GM18861 (cell line): Measurements from ENCODE around the gene MMD2.
A peak's percentile ranks its signal among the peaks of the same experiment; 100 is the strongest.
"Not testable (repeated sequence)": the region's sequence is repeated elsewhere in the genome, so short reads cannot be mapped to it uniquely, and the experiment has no call there.

ENCODE experiments used
- ATAC-seq: cut with Tn5 transposase; IDR thresholded peaks from one replicate; pipeline ENCODE4 v1.9.1; 2021; ENCODE audit not compliant: unreplicated experiment

Gene MMD2, protein sequence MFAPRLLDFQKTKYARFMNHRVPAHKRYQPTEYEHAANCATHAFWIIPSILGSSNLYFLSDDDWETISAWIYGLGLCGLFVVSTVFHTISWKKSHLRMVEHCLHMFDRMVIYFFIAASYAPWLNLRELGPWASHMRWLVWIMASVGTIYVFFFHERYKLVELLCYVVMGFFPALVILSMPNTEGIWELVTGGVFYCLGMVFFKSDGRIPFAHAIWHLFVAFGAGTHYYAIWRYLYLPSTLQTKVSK

DNA sequence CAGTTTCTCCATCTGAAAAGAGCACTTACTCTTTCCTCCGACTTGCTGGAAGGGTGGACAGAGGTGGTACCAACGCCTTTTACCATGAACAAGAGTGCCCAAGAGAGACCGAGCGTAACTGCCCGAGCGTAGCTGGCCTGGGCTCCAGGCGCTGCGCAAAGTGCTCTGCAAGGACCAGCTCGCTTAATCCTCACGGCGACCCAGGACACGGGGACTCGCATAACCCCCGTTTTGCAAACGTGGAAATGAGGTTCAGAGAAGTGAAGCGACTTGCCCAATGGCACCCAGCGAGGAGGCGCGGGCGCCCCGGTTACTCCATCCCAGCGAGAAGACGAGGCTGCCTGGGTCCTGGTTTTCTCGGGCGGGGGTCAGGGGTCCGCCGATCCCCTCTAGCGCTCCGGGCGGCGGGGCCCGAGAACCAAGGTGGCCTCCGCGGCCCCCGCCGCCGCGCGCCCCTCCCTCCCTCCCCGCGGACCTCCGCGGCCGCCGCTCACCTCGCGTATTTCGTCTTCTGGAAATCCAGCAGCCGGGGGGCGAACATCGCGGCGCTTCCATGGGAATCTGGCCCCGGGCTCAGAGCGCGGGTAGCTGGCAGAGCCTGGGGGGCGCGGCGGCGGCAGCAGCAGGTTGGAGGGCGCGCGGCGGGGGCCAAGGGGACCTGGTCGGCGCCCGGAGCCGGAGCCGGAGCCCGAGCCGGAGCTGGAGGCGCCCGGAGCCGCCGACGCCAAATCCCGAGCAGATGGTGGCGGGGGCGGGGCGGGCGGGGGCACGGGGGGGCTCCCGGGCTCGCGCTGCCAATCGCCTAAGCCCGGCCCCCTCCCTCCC, at the start of gene MMD2:
TSS of gene MMD2 (minus strand) at position 711 of the 825 bp plus-strand sequence. CDS start at position 541, 170 bp downstream.
- no peak for ATAC-seq

DNA sequence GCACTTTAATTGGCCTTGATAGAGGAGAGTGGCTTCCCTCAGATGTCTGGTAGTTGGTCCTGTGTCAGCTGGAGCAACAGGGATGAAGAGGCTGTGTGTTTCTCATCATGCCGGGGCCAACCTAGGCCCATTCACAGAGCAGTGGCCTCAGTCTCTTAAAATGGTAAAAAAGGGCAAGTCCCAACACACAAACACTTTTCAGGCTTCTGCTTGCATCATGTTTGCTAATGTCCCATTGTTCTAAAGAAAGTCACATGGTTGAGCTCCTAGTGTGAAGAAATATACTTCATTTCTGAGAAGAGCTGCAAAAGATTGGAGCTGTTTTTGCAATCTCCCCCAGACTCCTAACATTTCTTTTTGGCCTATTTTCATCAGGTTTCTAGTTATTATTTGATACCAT, 46.1 kb upstream of the MMD2 start:
- ATAC-seq, result no peak

DNA sequence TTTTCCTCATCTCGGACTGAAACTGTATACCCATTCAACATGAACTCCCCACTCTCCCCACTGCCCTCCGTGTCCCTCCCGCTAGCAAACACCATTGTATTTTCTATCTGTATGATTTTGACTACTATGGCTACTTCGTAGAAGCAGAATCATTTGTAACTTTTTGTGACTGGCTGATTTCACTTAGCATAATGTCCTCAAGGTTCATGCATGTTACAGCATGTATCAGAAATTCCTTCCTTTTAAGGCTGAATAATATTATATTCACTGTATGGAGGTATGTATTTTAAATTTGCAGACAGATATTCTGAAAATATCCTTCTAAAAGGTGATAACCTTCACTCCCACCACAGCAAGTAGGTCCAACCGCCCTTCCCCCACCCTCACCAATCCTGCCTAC, 42.9 kb upstream of the MMD2 start:
- ATAC-seq, result no peak

DNA sequence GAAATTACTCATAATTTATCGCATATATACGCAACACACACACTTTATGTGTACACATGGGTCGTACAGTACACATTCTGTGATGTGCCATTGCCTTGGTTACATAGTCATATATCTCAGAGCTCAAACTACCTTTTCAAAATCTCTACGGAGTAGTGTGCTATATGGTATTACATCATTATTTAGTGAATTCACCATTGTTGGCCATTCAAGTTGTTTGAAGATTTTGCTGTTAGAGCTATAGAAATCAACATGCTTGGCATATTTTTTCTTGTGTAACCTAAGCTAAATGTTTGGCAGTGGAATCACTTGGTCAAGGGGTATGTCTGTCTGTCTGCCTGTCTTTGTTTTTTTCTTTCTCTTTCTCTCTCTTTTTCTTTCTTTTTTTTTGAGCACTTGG, 42.0 kb upstream of the MMD2 start:
- no peak for ATAC-seq

DNA sequence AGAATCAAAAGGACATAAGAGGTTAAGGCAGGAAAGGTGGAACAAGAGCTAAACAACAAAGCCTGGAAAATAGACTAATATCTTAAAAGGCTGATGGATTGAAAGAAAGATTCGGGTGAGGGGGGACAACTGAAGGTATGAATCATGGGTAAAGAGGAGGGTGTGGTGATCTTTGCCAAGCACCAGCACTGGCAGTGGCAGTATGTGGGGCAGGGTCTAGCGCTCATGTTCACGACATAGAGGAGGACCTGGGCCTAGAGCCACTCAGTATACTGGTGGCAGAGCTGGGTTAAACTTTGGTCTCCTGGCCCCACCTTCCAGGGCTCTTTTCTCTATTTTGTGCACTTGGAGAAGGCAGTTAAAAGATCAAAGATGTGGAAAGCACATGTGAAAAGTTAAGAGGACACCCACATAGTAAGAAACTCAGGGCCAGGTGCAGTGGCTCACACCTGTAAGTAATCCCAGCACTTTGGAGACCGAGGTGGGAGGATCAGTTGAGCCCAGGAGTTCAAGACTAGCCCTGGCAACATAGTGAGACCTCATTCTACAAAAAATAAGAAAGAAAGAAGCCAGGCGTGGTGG, 40.5 kb upstream of the MMD2 start:
- ATAC-seq, result no peak

DNA sequence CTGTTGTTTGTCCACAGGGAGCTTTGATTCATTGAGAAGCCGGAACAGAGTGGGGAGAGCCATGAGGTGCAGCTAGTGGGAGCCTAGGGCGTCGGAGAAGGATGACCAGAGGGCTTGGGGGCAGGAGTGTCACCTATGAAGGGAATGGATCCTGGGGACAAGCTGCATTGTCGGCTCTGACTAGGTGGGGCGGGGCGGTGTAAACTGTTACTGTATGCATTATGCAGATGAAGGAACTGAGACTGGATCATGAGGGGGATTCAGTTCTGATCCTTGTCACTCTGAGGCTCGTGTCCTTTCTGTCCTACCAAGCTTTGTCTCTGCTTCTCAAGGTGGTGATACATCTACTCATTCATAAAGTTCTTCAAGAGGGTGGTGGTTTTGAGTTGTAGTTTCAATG, 39.9 kb upstream of the MMD2 start:
- ATAC-seq, result no peak

DNA sequence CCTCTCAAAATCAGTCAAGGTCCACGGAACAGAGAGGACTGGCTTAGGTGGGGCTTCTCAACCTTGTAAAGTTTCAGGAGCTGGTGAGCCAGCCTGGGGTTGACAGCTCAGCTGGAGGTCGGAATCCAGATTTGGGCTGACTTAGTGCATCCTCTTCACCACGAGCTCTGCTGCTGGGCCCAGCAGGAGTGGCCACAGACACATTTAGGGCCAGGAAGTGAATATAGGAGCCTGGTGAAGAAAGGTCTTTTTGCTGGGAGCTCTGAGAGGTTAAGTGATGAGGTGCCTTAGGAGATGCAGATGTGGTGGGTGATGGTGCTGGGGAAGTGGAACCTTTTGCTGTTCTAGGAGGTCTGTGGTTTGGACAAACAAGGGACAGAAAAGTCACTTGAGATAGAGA, 39.3 kb upstream of the MMD2 start:
- ATAC-seq, result no peak

DNA sequence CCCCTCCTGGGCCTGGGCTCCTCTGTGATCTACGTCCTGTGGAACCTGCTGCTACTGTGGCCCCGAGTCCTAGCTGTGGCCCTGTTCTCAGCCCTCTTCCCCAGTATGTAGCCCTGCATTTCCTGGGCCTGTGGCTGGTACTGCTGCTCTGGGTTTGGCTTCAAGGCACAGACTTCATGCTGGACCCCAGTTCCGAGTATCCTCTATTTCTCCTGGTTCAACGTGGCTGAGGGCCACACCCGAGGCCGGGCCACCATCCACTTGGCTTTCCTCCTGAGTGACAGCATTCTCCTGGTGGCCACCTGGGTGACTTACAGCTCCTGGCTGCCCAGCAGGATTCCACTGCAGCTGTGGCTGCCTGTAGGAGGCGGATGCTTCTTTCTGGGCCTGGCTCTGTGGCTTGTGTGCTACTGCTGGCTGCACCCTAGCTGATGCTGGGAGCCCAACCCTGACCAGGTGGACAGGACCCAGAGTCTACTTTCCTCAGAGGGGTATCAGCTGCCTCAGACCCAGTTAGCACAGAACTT, 37.8 kb upstream of the MMD2 start:
- no peak for ATAC-seq

DNA sequence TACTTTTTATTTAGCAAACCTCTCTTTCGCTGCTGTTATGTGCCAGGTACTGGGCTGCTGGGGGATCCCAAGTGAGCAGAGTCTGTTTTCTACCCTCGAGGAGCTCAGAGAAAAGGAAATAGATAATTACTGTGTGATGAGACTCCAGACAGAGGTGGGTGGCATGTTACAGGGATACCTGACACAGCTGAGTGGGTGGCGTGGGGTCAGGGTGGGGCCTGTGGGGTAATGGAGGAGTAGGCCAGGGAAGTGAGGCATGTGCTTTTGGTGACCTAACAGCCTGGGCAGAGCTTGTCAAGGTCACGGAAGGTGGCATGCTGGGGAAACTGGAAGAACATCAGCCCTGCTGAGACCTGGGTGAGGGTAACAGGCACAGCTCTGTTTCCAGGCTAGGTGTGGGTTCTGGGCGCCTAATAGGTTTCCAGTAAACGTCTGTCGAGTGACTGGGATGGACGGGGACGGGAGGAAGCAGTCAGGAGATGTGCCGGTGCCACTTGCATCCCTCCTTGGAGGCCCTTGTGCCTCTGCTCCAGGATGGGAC, 36.5 kb upstream of the MMD2 start:
- ATAC-seq, result no peak

DNA sequence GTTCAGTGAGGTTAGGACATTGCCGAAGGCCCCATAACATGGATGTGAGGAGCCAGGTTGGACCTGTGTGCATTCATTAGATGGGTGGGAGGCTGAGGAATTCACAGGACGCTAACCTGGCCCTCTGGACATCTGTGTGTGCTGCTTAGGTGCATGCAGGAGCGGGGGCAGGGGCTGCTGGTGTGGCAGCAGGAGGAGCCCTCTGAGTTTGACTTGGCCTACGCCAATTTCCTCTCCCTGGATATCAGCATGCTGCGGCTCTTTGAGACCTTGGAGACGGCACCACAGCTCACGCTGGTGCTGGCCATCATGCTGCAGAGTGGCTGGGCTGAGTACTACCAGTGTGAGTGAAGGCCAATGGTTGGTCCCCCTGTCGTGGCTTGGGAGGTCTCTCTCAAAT, 34.5 kb upstream of the MMD2 start:
- no peak for ATAC-seq

DNA sequence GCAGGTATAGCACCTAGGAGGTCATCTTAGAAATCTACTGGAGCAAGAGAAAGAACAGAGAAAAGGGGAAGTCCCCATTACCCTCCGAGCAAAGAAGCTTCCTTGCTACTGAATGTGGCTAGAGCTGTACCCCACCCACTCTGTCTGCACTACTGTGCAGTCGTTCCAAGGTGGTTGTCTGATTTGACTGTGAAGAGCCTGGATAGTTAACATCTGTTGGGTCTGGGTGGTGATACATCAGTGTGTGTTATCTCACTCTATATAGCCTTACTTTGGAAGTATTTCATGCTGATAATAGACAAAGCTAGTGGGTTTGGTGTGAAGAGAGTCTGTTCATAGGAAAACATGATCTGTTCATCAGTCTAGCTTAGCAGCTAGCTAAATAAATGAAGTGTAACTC, 23.8 kb upstream of the MMD2 start:
- not testable (repeated sequence) for ATAC-seq

DNA sequence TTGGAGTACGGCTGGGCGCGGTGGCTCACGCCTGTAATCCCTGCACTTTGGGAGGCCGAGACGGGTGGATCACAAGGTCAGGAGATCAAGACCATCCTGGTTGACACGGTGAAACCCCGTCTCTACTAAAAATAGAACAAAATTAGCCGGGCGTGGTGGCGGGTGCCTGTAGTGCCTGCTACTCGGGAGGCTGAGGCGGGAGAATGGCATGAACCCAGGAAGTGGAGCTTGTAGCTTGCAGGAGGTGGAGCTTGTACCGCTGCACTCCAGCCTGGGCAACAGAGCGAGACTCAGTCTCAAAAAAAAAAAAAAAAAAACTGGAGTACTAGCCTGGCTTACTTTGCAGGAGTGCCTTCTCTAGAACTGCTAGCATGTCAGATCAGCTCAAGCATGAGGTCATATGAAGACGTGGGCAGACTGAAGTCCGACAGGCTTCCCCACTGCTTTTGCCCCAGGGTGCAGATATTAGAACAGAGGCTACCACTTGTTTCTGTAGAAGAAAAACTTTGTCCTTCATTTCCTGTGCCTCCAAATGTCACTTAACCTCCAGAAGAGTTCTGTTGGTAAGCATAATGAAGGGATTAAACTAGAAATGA, 22.4 kb upstream of the MMD2 start:
- ATAC-seq, result not testable (repeated sequence)

DNA sequence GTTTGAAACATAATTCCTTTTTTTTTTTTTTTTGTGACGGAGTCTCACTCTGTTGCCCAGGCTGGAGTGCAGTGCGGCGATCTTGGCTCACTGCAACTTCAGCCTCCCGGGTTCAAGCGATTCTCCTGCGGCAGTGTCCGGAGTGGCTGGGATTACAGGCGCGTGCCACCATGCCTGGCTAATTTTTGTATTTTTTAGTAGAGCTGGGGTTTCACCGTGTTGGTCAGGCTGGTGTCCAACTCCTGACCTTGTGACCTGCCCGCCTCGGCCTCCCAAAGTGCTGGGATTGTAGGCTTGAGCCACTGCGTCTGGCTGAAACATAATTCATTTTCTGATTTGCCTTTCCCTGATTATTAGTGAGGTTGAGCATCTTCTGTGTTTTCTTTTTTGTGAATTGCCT, 16.6 kb upstream of the MMD2 start:
- ATAC-seq, result not testable (repeated sequence)

DNA sequence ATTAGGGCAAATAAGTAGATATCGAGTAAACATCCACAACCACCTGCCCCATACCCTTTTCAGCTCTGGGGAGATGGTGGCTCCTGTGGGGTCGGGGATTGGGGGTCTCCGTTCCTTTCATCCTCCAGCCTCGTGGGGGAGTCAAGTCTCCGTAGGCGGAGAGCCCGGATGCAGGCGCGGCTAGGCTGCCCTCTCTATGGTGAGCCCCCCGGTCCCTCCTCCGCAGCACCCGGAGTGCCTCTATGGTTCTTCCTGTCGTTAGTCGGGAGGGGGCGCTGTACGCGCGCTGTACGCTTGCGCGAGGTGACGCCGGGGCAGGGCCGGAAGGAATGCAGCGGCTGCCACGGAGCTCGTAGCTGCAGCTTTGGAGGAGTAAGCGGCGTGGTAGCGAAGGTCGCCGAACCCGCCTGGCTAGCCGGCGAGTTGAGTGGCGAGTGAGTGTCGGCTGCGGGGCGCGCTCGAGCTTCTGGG, 14.8 kb upstream of the MMD2 start:
- peak; percentile 93 for ATAC-seq

DNA sequence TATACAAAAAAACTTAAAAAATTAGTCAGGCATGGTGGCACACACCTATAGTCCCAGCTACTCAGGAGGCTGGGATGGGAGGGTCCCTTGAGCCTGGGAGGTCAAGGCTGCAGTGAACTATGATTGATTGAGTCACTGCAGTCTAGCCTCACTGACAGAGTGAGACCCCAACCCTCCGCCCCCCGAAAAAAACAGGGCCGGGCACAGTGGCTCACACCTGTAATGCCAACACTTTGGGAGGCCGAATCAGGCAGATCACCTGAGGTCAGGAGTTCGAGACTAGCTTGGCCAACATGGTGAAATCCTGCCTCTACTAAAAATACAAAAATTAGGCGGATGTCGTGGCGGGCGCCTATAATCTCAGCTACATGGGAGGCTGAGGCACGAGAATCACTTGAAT, 13.5 kb upstream of the MMD2 start:
- not testable (repeated sequence) for ATAC-seq

DNA sequence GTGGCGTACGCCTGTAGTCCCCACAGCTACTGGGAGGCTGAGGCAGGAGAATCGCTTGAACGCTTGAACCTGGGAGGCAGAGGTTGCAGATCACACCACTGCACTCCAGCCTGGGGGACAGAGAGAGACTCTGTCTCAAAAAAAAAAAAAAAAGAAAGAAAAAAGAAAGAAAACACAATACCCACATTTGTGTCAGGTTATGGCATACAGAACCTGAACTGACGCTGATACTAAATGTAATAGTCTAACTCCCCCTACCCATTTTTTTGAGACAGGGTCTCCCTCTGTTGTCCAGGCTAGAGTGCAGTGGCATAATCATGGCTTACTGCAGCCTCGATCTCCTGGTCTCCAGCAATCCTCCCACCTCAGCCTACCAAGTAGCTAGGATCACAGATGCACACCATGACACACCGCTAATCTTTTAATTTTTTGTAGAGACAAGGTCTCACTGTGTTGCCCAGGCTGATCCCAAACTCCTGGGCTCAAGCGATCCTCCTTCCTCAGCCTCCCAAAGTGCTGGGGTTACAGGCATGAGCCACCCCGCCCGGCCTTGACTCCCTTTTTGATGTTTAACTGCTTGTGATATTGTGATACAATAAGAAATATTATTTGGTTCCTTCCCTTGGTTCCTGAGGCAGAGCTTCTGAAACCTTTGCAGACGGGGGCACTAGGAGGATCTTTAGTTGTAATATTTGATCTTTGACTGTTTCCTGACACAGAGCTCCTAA, 6.5 kb upstream of the MMD2 start:
- no peak for ATAC-seq

DNA sequence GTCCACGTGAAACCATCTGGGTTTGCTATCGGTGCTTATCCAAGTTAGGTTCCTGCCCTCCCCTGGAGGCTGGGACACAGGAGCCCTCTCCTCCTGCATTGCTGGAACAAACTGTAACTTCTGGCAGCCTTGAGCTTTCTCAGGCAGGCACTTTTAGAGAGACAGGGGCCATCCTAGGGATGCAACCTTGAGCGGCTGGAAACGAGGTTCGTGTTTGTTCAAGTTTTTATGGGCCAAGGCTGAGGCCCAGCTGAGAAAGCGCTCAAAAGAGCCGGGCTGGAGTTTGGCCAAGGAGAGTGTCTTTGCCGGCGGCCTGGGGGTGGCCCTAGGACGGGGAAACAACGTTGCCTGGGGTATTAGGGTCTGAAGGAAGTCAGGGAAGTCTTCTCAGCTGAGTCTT, 5.5 kb upstream of the MMD2 start:
- no peak for ATAC-seq

DNA sequence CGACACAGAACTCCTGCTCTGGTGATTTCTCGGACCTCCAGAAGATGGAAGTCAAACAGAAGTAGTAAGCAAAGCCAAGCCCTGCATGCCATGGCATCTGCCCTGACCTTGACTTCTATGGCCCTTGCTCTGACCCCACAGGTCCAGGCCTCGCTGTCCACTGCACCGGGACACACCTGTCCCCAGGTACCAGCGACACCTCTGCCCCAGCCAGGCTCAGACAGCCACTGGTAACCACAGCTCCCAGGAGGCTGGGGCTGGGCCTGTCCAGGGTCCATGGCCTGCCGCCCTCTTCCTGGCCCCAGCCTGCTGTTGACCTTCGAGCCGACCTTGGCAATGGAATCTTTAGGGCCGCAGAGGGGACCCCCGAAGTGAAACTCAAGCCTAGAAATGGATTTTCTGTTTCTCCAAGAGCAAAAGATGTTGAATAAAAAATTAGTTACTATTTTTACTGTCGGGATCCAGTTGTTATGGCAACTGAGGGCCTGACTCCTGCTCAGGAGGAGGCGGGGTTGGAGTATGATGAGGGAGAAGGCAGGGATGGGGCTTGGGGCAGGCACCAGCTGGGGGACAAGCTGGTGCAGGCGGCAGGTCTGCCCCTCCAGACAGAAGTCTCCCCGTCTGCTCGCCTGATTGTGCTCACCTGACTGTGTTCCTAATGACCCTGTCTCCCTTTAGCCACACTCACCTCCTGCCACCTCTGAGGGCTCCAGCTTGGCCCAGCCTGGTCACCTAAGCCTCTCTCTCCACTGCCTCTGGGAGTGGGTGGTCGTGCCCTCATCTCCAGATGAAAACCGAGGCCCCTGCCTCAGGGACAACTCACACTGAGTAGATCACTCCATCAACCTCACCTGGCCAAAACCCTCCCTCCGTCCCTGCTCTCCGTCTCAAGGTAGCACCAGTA, 4.1 kb upstream of the MMD2 start:
- ATAC-seq, result no peak

DNA sequence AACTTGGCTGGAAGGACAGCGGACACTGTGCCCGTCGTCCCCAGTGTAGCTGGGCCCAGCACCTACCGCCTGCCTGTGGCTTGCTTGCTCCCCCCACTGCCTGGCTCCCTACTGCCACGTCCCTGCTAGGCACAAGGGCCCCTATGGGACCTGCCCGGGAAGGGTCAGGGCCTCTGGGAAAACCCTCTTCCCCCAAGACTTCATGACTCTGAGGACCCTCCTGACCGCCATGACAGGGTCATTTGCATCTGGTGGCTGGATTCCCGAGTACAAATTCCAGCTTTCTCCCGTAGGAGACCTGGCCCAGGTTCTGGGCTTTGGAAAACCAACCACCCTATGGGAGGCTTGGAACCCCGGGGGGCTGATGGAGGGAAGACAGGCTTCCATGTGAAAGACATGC, 1.4 kb upstream of the MMD2 start:
- ATAC-seq, result no peak
